H1 (cell line): ENCODE data around the gene AGPAT2. TPM values are rescaled to one million over a fixed set of nuclear protein-coding genes. Genes with fewer than 3 reads are reported as not detected.

ENCODE experiments used
- CTCF ChIA-PET: fragments of 300-600 bp; sonication (Branson Sonifier 250); formaldehyde crosslinking; loops from one replicate; lab custom pipeline; 2021; ENCODE audit not compliant: partially characterized antibody; lab: Charles Lee
- POLR2A ChIA-PET: fragments of 300-600 bp; sonication (Branson Sonifier 250); formaldehyde crosslinking; loops from one replicate; lab custom pipeline; 2021; ENCODE audit warnings: inconsistent platforms; ENCODE audit not compliant: partially characterized antibody; lab: Charles Lee
- DNase-seq, 2 experiments: peaks; one replicate each; pipeline versions ENCODE4 v3.0.0 to v3.0.0-alpha.2; 2010 to 2022; ENCODE audit warnings: low spot score in 2 of 2, low read depth in 1 of 2, mixed read lengths in 1 of 2
- FAIRE-seq: peaks from 2 replicates; lab custom pipeline; 2011; peaks lifted over from hg19 to GRCh38; lab: Jason Lieb, UNC
- H2AFZ ChIP-seq: 2 replicates; pipeline ENCODE4 v1.8.1; 2012; ENCODE audit warnings: low read length, inconsistent platforms
- H2AK5ac ChIP-seq: 2 replicates; pipeline ENCODE4 v1.6.1; 2013; ENCODE audit warnings: low read depth, low read length
- H2BK120ac ChIP-seq: replicated peaks from 2 replicates; pipeline ENCODE3; 2013; ENCODE audit warnings: low read depth, low read length, inconsistent platforms
- H2BK12ac ChIP-seq: 2 replicates; pipeline ENCODE4 v1.6.1; 2013; ENCODE audit warnings: low read depth, low read length
- H2BK15ac ChIP-seq: 2 replicates; pipeline ENCODE4 v1.6.1; 2013; ENCODE audit warnings: low read length
- H2BK20ac ChIP-seq: 2 replicates; pipeline ENCODE4 v1.6.1; 2013; ENCODE audit warnings: low read length
- H2BK5ac ChIP-seq: 2 replicates; pipeline ENCODE4 v1.6.1; 2013; ENCODE audit warnings: low read depth, low read length
- H3K14ac ChIP-seq: 2 replicates; pipeline ENCODE4 v1.6.1; 2013; ENCODE audit warnings: inconsistent platforms; ENCODE audit not compliant: insufficient read length
- H3K18ac ChIP-seq: 2 replicates; pipeline ENCODE4 v1.6.1; 2013; ENCODE audit warnings: low read length; ENCODE audit errors: extremely low read depth
- H3K23ac ChIP-seq: 2 replicates; pipeline ENCODE4 v1.6.1; 2013; ENCODE audit warnings: inconsistent platforms; ENCODE audit not compliant: insufficient read length
- H3K23me2 ChIP-seq: 2 replicates; pipeline ENCODE4 v1.6.1; 2013; ENCODE audit warnings: low read depth, low read length
- H3K27ac ChIP-seq: 2 replicates; pipeline ENCODE4 v1.6.1; 2011; ENCODE audit warnings: low read depth, low read length, inconsistent platforms
- H3K27me3 ChIP-seq, 4 experiments: replicated peaks in 1 of 4; 1 replicate in 1 of 4; 2 replicates in 3 of 4; pipeline versions ENCODE4 v1.6.1 to v1.8.1; 2011 to 2013; ENCODE audit warnings: low read length in 3 of 4, mild to moderate bottlenecking in 3 of 4, inconsistent platforms in 2 of 4, mixed read lengths in 2 of 4, moderate library complexity in 1 of 4; ENCODE audit not compliant: control insufficient read depth in 3 of 4, insufficient read depth in 3 of 4; ENCODE audit errors: extremely low read depth in 1 of 4
- H3K36me3 ChIP-seq, 4 experiments: 2 replicates each; pipeline versions ENCODE4 v1.6.1 to v1.8.1; 2011 to 2013; ENCODE audit warnings: mild to moderate bottlenecking in 4 of 4, low read length in 3 of 4, moderate library complexity in 2 of 4, control low read depth in 1 of 4, inconsistent platforms in 1 of 4; ENCODE audit not compliant: insufficient read depth in 4 of 4, control insufficient read depth in 2 of 4
- H3K4ac ChIP-seq: replicated peaks from 2 replicates; pipeline ENCODE3; 2013; ENCODE audit warnings: low read length, low read depth, mixed read lengths, inconsistent platforms; ENCODE audit not compliant: insufficient read length
- H3K4me1 ChIP-seq, 4 experiments: replicated peaks in 1 of 4; 1 replicate in 1 of 4; 2 replicates in 3 of 4; pipeline versions ENCODE4 v1.6.1 to v1.8.1; 2011 to 2013; ENCODE audit warnings: low read length in 3 of 4, inconsistent platforms in 2 of 4, mixed read lengths in 1 of 4; ENCODE audit not compliant: insufficient read depth in 4 of 4, control insufficient read depth in 3 of 4
- H3K4me2 ChIP-seq, 2 experiments: 2 replicates each; pipeline versions ENCODE4 v1.6.1 to v1.8.1; 2011 to 2013; ENCODE audit warnings: low read depth in 2 of 2, low read length in 2 of 2, control low read depth in 1 of 2, inconsistent platforms in 1 of 2, mild to moderate bottlenecking in 1 of 2; ENCODE audit not compliant: insufficient read depth in 1 of 2
- H3K4me3 ChIP-seq, 4 experiments: fragments of 200-600, 300-600 bp in 1 of 4; sonication (generic), shearing (Covaris generic), sonication (Bioruptor Twin) in 1 of 4; 2 replicates each; pipeline versions ENCODE4 v1.5.1 to v1.8.1; 2011 to 2016; ENCODE audit warnings: low read length in 4 of 4, low read depth in 3 of 4, control low read depth in 2 of 4, inconsistent platforms in 2 of 4, mild to moderate bottlenecking in 2 of 4, mixed read lengths in 1 of 4, moderate library complexity in 1 of 4; ENCODE audit not compliant: insufficient read depth in 2 of 4; ENCODE audit errors: extremely low read depth in 1 of 4
- H3K56ac ChIP-seq: replicated peaks from 2 replicates; pipeline ENCODE3; 2013; ENCODE audit warnings: low read depth, mild to moderate bottlenecking, mixed read lengths, low read length, inconsistent platforms; ENCODE audit not compliant: insufficient read length
- H3K79me1 ChIP-seq: 2 replicates; pipeline ENCODE4 v1.6.1; 2013; ENCODE audit warnings: low read depth, low read length, control low read depth
- H3K79me2 ChIP-seq, 2 experiments: 2 replicates each; pipeline versions ENCODE4 v1.6.1 to v1.8.1; 2012 to 2013; ENCODE audit warnings: low read length in 2 of 2, mild to moderate bottlenecking in 2 of 2, inconsistent platforms in 1 of 2; ENCODE audit not compliant: insufficient read depth in 2 of 2, control insufficient read depth in 1 of 2
- H3K9ac ChIP-seq, 4 experiments: replicated peaks in 1 of 4; 1 replicate in 1 of 4; 2 replicates in 3 of 4; pipeline versions ENCODE4 v1.6.1 to v1.8.1; 2011 to 2013; ENCODE audit warnings: low read depth in 3 of 4, low read length in 3 of 4, control low read depth in 2 of 4, mild to moderate bottlenecking in 2 of 4, moderate library complexity in 2 of 4, inconsistent platforms in 1 of 4; ENCODE audit errors: extremely low read depth in 1 of 4
- H3K9me3 ChIP-seq, 2 experiments: 2 replicates each; pipeline versions ENCODE4 v1.6.1 to v1.8.1; 2012 to 2013; ENCODE audit warnings: mild to moderate bottlenecking in 2 of 2, moderate library complexity in 2 of 2, control low read depth in 1 of 2, inconsistent platforms in 1 of 2, low read depth in 1 of 2, low read length in 1 of 2, mixed read lengths in 1 of 2; ENCODE audit not compliant: insufficient read depth in 2 of 2
- H4K20me1 ChIP-seq, 2 experiments: replicated peaks in 1 of 2; 2 replicates each; pipeline versions ENCODE3 to v1.8.1; 2011 to 2013; ENCODE audit warnings: inconsistent platforms in 2 of 2, low read length in 2 of 2, mild to moderate bottlenecking in 1 of 2; ENCODE audit not compliant: insufficient read depth in 2 of 2, control insufficient read depth in 1 of 2
- H4K5ac ChIP-seq: 2 replicates; pipeline ENCODE4 v1.6.1; 2013; ENCODE audit warnings: low read length, low read depth, mixed read lengths, inconsistent platforms; ENCODE audit not compliant: insufficient read length
- H4K8ac ChIP-seq: 2 replicates; pipeline ENCODE4 v1.8.0; 2013; ENCODE audit warnings: mild to moderate bottlenecking, moderate library complexity, low read length, inconsistent platforms; ENCODE audit not compliant: insufficient read depth; ENCODE audit errors: extremely low read depth
- H4K91ac ChIP-seq: replicated peaks from 2 replicates; pipeline ENCODE3; 2013; ENCODE audit warnings: low read length, mixed read lengths, inconsistent platforms; ENCODE audit not compliant: insufficient read length
- CBX5 ChIP-seq: fragments of 300-800, 300-1000 bp; sonication (generic); IDR thresholded peaks from 2 replicates; pipeline ENCODE4 v1.7.1; 2016; ENCODE audit warnings: antibody characterized with exemption, low read length, low read depth
- CHD1 ChIP-seq: IDR thresholded peaks from 2 replicates; pipeline ENCODE4 v1.6.1; 2012; ENCODE audit warnings: low read depth, low read length, improper control_type of control experiment
- EP300 ChIP-seq, 2 experiments: IDR thresholded peaks; 1 replicate in 1 of 2; 2 replicates in 1 of 2; pipeline ENCODE4 v1.6.1; 2011 to 2012; ENCODE audit warnings: low read depth in 2 of 2, low read length in 2 of 2, mild to moderate bottlenecking in 2 of 2, borderline replicate concordance in 1 of 2, inconsistent platforms in 1 of 2, moderate library complexity in 1 of 2
- PHF8 ChIP-seq: fragments of 200-600 bp; sonication (generic); conservative IDR thresholded peaks from 2 replicates; pipeline ENCODE4 v1.7.1; 2012; ENCODE audit warnings: low read depth, mild to moderate bottlenecking, inconsistent platforms, low read length, moderate library complexity
- POLR2A ChIP-seq, 2 experiments: IDR thresholded peaks; 1 replicate in 1 of 2; 2 replicates in 1 of 2; pipeline ENCODE4 v1.6.1; 2011; ENCODE audit warnings: low read depth in 2 of 2, low read length in 2 of 2, mild to moderate bottlenecking in 2 of 2; ENCODE audit errors: control extremely low read depth in 1 of 2
- RAD21 ChIP-seq, 2 experiments: IDR thresholded peaks in 1 of 2; conservative IDR thresholded peaks in 1 of 2; 2 replicates each; pipeline ENCODE4 v1.6.1; 2011; ENCODE audit warnings: low read depth in 2 of 2, low read length in 2 of 2, improper control_type of control experiment in 1 of 2, inconsistent platforms in 1 of 2, mild to moderate bottlenecking in 1 of 2, moderate library complexity in 1 of 2
- RBBP5 ChIP-seq: IDR thresholded peaks from 2 replicates; pipeline ENCODE4 v1.7.1; 2012; ENCODE audit warnings: low read depth, mild to moderate bottlenecking, inconsistent platforms, low read length, moderate library complexity, borderline replicate concordance
- SIN3A ChIP-seq, 2 experiments: IDR thresholded peaks in 1 of 2; conservative IDR thresholded peaks in 1 of 2; 2 replicates each; pipeline ENCODE4 v1.6.1; 2011 to 2012; ENCODE audit warnings: low read length in 2 of 2, improper control_type of control experiment in 1 of 2, low read depth in 1 of 2, mild to moderate bottlenecking in 1 of 2
- TAF1 ChIP-seq: IDR thresholded peaks from 2 replicates; pipeline ENCODE4 v1.6.1; 2011; ENCODE audit warnings: mild to moderate bottlenecking, low read depth, low read length
- TEAD4 ChIP-seq: IDR thresholded peaks from 2 replicates; pipeline ENCODE4 v1.6.1; 2012; ENCODE audit warnings: low read depth, low read length, inconsistent platforms, mixed read lengths
- WGBS, 2 experiments: shearing (Covaris generic) in 1 of 2; methylation state at CpG; one replicate each; pipeline versions ENCODE4 v1.1.6 to v1.1.7; 2013 to 2015; ENCODE audit warnings: low lambda C conversion rate in 2 of 2, mixed read lengths in 2 of 2, inconsistent platforms in 1 of 2, low coverage in 1 of 2, missing lambda C conversion rate in 1 of 2; ENCODE audit not compliant: insufficient replicate concordance in 2 of 2, insufficient coverage in 1 of 2, insufficient read length in 1 of 2; ENCODE audit errors: extremely low coverage in 1 of 2, missing lambda C conversion rate in 1 of 2; 5-methylcytosine and 5-hydroxymethylcytosine counted together
- polyA plus RNA-seq, 7 experiments: library from polyadenylated mRNA; depleted of rRNA in 3 of 7; stranded (reverse) in 5 of 7; unstranded in 2 of 7; fragments of >200 nt in 5 of 7; fragments of 200-250 nt in 2 of 7; gene quantifications; 1 replicate in 5 of 7; 2 replicates in 1 of 7; 4 replicates in 1 of 7; pipeline versions ENCODE4 v1.2.1 to v1.2.3, GENCODE V29; 2011 to 2013; ENCODE audit warnings: missing spikeins in 2 of 7, mixed read lengths in 2 of 7
- total RNA-seq: library from RNA; stranded (reverse); fragmentation: NEBNext Ultra II Directional; extraction: Animal tissue kit (Norgen Biotek cat#: 25700); gene quantifications from 2 replicates; pipeline ENCODE4 v1.2.1, GENCODE V29; 2021
- TF ChIP-seq, protein P1 (sequence below): IDR thresholded peaks from 2 replicates; pipeline ENCODE4 v1.6.1; 2012; ENCODE audit warnings: inconsistent platforms

The AGPAT2 gene
- total and polyA plus RNA-seq, 2 of the 8 experiments (the other 6 are each of a cell fraction or from before 2014, with no cell fraction given) = 31.6 to 37.6 TPM

DNA sequence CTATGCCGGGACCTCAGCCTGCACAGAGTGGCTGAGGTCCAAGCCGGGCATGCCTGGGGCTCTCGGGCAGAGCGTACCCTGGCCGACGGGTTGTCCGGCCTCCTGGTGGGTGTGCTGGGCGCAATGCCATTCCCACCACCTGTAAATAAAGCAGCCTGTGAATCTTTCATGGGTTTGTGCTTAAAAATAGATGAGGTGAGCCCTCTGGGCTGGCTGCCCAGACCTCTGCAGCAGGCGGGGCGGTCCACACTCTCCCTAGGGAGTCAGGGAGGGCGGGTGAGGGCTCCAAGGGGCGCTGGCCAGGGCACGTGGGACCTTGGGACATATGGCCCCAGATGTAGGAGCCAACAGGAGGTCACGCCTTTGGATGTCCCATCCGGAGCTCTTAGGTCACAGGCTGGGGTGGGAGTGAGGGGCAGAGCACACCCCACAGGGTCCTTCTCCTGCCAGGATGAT lies 3.6 kb upstream of the AGPAT2 start:
- H2BK20ac ChIP-seq = no peak overlapping the region
- H3K79me1 ChIP-seq = peaks cover 2% of the 10 kb centered on the region; the same call in 1 of the 2 replicates
- 93% methylated on average over 14 of the region's 15 CpGs; no CpG with 5 or more reads in 1 of the 2 experiments for WGBS, 2 experiments
- no peak overlapping the region for H4K5ac ChIP-seq
- H3K23ac ChIP-seq = no peak overlapping the region
- no peak overlapping the region; the same call in 1 of the 2 replicates for H4K8ac ChIP-seq
- ChIA-PET POLR2A (interaction anchor here (1.2 to 2.1 kb wide), 2 partner anchors 31 to 37 kb away, joined by 3 to 5 read pairs; no protein-coding TSS in a partner anchor), CTCF (interaction anchor here (1.1 to 12.8 kb wide), 6 partner anchors 9 to 64 kb away, joined by 3 to 125 read pairs (median 3); no protein-coding TSS in a partner anchor)
- peak overlapping the region; percentile 63; the same call in 1 of the 2 replicates for H2BK5ac ChIP-seq
- no peak overlapping the region for H3K56ac ChIP-seq
- H2AK5ac ChIP-seq = no peak overlapping the region
- no peak overlapping the region for H4K91ac ChIP-seq
- H3K18ac ChIP-seq = no peak overlapping the region
- H3K23me2 ChIP-seq = peaks cover 13% of the 10 kb centered on the region; the same call in 1 of the 2 replicates
- H2AFZ ChIP-seq = no peak overlapping the region
- H3K27me3 ChIP-seq = peaks cover 0 to 6% (median 3%) of the 10 kb centered on the region in 4 experiments; a peak in 4 of 7 replicates
- no peak overlapping the region for H3K27ac ChIP-seq
- peak overlapping the region; percentile 68; the same call in 1 of the 2 replicates for H2BK12ac ChIP-seq
- peak in 1 of 2 experiments; percentile 40 for DNase-seq
- H2BK15ac ChIP-seq = peak overlapping the region; percentile 72; the same call in 1 of the 2 replicates
- no peaks in the 10 kb centered on the region for H3K36me3 ChIP-seq
- no peak overlapping the region for H3K4me2 ChIP-seq
- no peak overlapping the region for H3K9ac ChIP-seq
- H3K14ac ChIP-seq = no peak overlapping the region
- FAIRE-seq = no peak
- peaks cover 0 to 28% (median 16%) of the 10 kb centered on the region in 4 experiments; a peak in 5 of 7 replicates for H3K4me1 ChIP-seq
- H3K79me2 ChIP-seq = no peaks in the 10 kb centered on the region
- H4K20me1 ChIP-seq = no peaks in the 10 kb centered on the region
- H3K9me3 ChIP-seq = no peaks in the 10 kb centered on the region
- no peak overlapping the region for H3K4me3 ChIP-seq
- H2BK120ac ChIP-seq = no peak overlapping the region
- no peak overlapping the region for H3K4ac ChIP-seq
- no peak for TF ChIP-seq RAD21 (IDR thresholded peaks at IDR 0.05 in 1 of 2, conservative IDR thresholded peaks at IDR 0.05 in 1 of 2; ENCODE audit: low read depth in 2 of 2, low read length in 2 of 2)
- no peak for TF ChIP-seq PHF8
- TF ChIP-seq, protein P1, sequence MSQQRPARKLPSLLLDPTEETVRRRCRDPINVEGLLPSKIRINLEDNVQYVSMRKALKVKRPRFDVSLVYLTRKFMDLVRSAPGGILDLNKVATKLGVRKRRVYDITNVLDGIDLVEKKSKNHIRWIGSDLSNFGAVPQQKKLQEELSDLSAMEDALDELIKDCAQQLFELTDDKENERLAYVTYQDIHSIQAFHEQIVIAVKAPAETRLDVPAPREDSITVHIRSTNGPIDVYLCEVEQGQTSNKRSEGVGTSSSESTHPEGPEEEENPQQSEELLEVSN = no peak
- TF ChIP-seq EP300 (IDR thresholded peaks at IDR 0.05; ENCODE audit: borderline replicate concordance in 1 of 2, low read depth in 2 of 2, low read length in 2 of 2) = no peak
- no peak for TF ChIP-seq RBBP5
- no peak for TF ChIP-seq TAF1
- TF ChIP-seq SIN3A (conservative IDR thresholded peaks at IDR 0.05 in 1 of 2, IDR thresholded peaks at IDR 0.05 in 1 of 2; ENCODE audit: low read depth in 1 of 2, low read length in 2 of 2) = no peak
- no peak for TF ChIP-seq TEAD4
- no peak for TF ChIP-seq CHD1
- no peak for TF ChIP-seq CBX5
- TF ChIP-seq POLR2A (IDR thresholded peaks at IDR 0.05; ENCODE audit: control extremely low read depth in 1 of 2, low read depth in 2 of 2, low read length in 2 of 2) = no peak
